ENCODE results near the gene PKN2. TPM values are rescaled to one million over a fixed set of nuclear protein-coding genes. Genes with fewer than 3 reads are reported as not detected.
"Not testable (repeated sequence)": the region's sequence is repeated elsewhere in the genome, so short reads cannot be mapped to it uniquely, and the experiment has no call there.

Gene PKN2
- total RNA-seq, 2 donors from 2014 or later, result 29.7 to 66.9 TPM

DNA sequence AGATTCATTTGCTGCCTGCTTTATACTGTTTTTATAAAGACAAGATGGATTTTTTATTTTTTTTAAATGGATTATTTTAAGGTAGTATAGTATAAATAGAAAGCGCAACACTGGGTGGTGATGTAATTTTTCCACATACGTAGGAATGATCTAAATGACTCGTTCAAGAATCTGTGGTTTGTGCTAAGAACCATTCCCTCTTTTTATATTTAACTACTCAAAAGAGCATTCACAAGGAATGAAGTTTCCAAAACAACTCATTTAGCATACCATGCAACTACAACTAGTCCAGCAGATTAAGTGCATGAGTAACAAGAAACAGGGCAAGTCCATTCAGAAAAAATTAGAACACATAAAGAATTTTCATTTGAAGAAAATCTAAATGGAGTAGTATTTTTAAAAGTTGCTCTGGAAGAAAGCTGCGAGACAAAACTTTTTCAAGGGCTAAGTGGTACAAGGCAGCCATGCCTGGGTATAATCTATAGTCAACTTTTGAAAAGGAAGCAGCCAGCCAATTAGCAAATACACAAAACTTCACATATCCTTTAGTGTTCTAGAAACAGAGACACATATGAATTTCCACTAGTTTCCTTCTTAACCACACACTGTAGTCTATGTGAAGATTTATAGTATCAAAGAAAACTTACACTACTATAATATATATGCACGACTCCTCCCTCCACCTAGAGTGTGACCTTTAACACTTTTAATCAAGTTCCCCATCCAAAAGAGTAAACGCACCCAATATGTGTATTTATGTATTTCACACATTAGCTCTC lies 183.9 kb downstream of the PKN2 start:
- TF ChIP-seq, protein P1, sequence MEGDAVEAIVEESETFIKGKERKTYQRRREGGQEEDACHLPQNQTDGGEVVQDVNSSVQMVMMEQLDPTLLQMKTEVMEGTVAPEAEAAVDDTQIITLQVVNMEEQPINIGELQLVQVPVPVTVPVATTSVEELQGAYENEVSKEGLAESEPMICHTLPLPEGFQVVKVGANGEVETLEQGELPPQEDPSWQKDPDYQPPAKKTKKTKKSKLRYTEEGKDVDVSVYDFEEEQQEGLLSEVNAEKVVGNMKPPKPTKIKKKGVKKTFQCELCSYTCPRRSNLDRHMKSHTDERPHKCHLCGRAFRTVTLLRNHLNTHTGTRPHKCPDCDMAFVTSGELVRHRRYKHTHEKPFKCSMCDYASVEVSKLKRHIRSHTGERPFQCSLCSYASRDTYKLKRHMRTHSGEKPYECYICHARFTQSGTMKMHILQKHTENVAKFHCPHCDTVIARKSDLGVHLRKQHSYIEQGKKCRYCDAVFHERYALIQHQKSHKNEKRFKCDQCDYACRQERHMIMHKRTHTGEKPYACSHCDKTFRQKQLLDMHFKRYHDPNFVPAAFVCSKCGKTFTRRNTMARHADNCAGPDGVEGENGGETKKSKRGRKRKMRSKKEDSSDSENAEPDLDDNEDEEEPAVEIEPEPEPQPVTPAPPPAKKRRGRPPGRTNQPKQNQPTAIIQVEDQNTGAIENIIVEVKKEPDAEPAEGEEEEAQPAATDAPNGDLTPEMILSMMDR (IDR thresholded peaks at IDR 0.05), result no peak
- Histone ChIP-seq H3K4me1 (ENCODE audit: control insufficient read depth in 1 of 2, low read depth in 2 of 2) (peaks cover 18 to 20% of the 10 kb centered on the region in 2 donors), H3K9me3 (no peaks in the 10 kb centered on the region), H3K4me3 (no peak overlapping the region), H3K27ac (peak overlapping the region in 1 of 2 donors; percentile 46), H3K36me3 (peaks cover 7% of the 10 kb centered on the region), H3K27me3 (replicated peaks; ENCODE audit: insufficient read depth) (no peaks in the 10 kb centered on the region)
- DNase-seq (ENCODE audit: low spot score) (no peak), ATAC-seq (ENCODE audit: insufficient number of reproducible peaks, low FRiP score, low read depth) (peak; percentile 88)

DNA sequence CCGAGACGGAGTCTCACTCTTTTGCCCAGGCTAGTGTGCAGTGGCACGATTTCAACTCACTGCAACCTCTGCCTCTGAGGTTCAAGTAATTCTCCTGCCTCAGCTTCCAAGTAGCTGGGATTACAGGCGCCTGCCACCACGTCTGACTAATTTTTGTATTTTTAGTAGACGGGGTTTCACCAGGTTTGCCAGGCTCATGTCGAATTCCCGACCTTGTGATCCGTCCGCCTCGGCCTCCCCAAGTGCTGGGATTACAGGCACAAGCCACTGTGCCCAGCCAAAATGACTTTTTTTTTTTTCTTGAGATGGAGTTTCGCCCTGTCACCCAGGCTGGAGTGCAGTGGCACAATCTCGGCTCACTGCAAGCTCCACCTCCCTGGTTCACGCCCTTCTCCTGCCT lies 185.6 kb downstream of the PKN2 start:
- H3K27me3 ChIP-seq (replicated peaks; ENCODE audit: insufficient read depth); DNase-seq (ENCODE audit: low spot score); H3K4me3 ChIP-seq; H3K36me3 ChIP-seq; H3K27ac ChIP-seq; ATAC-seq (ENCODE audit: insufficient number of reproducible peaks, low FRiP score, low read depth); H3K9me3 ChIP-seq: not testable (repeated sequence)
- H3K4me1 ChIP-seq (ENCODE audit: control insufficient read depth in 1 of 2, low read depth in 2 of 2), result peaks cover 18 to 20% of the 10 kb centered on the region in 2 donors

DNA sequence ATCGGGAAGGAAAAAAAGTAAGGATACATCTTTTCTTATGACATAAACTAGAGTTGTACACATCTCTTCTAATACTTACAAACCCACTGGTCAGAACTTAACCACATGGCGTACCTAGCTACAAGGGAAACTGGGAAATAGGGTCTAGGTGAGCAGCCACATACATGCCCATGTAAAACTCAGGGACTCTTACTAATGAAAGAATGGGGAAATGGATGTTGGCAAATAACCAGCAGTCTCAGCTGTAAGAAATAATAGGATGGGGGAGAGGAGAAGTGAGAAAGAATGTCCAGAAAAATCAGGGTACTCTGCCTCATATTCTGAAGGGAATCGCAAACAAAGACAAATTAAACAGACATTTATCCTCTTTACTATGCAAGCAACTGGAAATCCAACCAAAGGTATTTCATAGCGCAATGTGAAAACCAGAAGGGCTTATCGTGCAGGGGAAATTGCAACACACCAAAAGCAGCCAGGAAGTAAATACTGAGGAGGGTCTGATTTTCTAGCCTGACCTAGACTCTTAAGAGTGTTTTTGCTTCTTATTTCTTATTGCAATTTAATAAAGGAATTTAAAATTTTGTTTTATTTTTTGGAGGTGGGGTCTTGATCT lies 189.8 kb downstream of the PKN2 start:
- Histone ChIP-seq H3K27ac (no peak overlapping the region), H3K4me1 (ENCODE audit: control insufficient read depth in 1 of 2, low read depth in 2 of 2) (peaks cover 9 to 13% of the 10 kb centered on the region in 2 donors), H3K4me3 (no peak overlapping the region), H3K9me3 (no peaks in the 10 kb centered on the region), H3K36me3 (no peaks in the 10 kb centered on the region), H3K27me3 (replicated peaks; ENCODE audit: insufficient read depth) (no peaks in the 10 kb centered on the region)
- TF ChIP-seq, protein P1 (IDR thresholded peaks at IDR 0.05), result no peak
- ATAC-seq (ENCODE audit: insufficient number of reproducible peaks, low FRiP score, low read depth) (no peak), DNase-seq (ENCODE audit: low spot score) (no peak)

DNA sequence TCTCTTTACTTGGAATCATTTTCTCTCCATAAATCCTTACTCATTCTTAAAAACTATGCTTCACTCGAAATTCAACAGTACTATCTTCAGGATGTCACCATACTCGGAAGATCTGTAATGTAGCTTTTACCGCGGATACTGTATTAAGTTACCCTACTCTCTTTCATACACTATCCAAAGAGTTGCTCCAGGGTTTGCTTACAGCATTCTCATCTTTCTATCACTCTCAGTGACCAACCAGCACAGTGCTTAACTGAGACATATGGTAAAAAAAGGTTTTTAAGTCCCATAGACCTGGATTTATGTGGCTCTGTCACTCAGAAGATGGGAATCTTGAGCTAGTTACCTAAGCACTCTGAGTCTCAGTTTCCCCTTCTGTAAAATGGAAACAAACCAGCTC lies 191.5 kb downstream of the PKN2 start:
- no peak for ATAC-seq (ENCODE audit: insufficient number of reproducible peaks, low FRiP score, low read depth)
- DNase-seq (ENCODE audit: low spot score), result no peak
- Histone ChIP-seq H3K9me3 (no peaks in the 10 kb centered on the region), H3K27me3 (replicated peaks; ENCODE audit: insufficient read depth) (no peaks in the 10 kb centered on the region), H3K27ac (no peak overlapping the region), H3K4me1 (ENCODE audit: control insufficient read depth in 1 of 2, low read depth in 2 of 2) (peaks cover 7 to 12% of the 10 kb centered on the region in 2 donors), H3K4me3 (no peak overlapping the region), H3K36me3 (no peaks in the 10 kb centered on the region)
- TF ChIP-seq, protein P1 (IDR thresholded peaks at IDR 0.05), result no peak

DNA sequence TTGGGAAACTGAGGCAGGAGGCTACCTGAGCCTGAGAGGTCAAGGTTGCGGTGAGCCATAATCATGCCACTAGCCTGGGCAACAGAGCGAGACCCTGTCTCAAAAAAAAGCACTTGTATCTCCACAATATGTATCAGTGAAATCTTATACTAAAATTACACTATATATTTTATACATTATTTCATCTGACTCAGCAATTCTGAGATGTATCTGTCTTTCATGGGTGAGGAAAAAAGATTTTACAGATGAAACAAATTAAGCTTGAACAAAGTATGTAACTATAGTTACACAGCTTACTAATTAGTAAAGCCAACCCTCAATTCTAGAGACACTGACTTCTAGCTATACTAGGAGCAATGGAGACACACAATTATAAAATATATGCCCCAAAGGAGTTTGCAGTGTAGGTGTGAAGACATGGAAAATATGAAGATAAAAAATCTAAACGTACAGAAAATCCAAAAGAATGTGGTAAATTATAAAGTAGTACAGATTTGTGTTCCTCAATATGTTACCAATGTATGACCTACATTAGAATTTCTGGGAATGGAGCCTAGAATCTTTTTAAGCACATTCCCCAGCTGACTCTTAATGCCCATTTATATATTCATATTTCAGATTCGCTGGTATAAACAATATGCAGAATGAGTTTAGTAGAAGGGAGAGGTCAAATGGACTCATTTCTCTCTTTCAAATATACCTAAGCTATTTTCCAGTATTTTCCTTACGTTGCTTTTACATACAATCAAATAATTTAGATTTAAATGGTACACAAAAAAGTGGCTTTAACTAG lies 192.7 kb downstream of the PKN2 start:
- DNase-seq (ENCODE audit: low spot score), result no peak
- H3K36me3 ChIP-seq, result no peaks in the 10 kb centered on the region
- TF ChIP-seq, protein P1 (IDR thresholded peaks at IDR 0.05), result no peak
- H3K27me3 ChIP-seq (replicated peaks; ENCODE audit: insufficient read depth), result no peaks in the 10 kb centered on the region
- no peaks in the 10 kb centered on the region for H3K9me3 ChIP-seq
- peaks cover 7 to 12% of the 10 kb centered on the region in 2 donors for H3K4me1 ChIP-seq (ENCODE audit: control insufficient read depth in 1 of 2, low read depth in 2 of 2)
- ATAC-seq (ENCODE audit: insufficient number of reproducible peaks, low FRiP score, low read depth), result no peak
- no peak overlapping the region for H3K4me3 ChIP-seq
- H3K27ac ChIP-seq, result no peak overlapping the region

All from thoracic aorta (tissue), 2 donors.